HK-2 (cell line): Measurements from ENCODE around the gene C6orf52.

Experiments
- DNase-seq: peaks from one replicate; pipeline ENCODE4 v3.0.0-alpha.2; 2018; ENCODE audit not compliant: unreplicated experiment

The C6orf52 gene

DNA sequence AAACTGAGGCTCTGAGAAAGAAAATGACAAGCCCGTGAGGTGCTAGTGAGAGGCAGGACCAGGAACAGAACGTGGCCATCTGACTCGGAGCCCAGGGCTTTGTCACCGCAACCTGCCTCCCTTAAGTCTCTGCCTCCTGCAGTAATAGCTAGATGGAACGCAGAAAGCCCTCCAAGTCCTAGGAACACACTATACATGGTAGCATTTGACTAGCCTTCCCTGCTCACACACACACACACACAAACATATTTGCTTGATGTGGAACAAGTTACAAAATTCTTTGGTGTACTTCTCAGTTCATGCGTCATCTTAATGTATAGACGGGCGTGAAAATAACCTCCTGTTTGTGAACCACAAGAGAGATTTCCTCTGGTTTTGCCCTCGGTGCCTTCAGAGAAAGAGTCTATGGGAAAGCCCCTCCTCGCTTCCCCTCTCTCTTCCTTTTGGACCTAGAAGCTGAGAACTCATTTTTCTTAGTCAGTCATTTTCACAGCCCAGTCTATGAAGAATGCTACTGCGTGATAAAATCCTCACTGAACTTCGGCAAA, 38.8 kb downstream of the C6orf52 start:
- no peak for DNase-seq

DNA sequence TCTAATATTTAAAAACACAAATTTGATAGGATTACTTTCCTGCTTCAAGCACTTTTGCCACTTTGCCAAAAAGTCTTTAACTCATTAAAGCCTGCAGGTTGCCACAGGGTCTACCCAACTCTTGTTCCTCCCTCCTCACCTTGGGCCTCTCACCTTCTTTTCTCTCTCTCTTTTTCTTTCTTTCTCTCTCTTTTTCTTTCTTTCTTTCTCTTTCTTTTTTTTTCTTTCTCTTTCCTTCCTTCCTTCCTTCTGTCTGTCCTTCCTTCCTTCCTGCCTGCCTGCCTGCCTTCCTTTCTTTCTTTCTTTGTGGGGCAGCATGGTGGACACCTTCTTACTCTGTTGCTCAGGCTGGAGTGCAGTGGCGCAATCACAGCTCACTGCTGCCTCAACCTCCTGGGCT, 50.2 kb downstream of the C6orf52 start:
- DNase-seq, result no peak

DNA sequence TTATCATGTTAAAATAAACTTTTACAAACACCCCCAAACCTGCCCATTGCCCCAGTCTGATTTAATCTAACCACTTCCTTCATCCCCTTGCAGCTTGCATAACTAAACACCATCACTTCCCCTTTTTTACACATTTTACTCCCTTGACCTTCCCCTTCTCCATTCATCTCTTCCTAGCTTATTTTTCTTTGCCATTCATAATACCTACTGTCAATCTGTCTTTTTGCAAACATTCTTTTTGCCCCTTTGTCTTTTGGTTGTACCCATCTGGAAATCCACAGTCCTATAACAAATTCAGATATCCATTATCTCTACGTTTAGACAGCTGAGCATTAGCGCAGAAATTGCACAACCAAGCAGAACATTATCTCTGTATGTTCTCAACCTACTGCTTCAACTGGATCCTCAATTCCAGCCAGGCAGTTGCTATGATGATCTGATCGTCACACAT, 51.2 kb downstream of the C6orf52 start:
- DNase-seq, result no peak

DNA sequence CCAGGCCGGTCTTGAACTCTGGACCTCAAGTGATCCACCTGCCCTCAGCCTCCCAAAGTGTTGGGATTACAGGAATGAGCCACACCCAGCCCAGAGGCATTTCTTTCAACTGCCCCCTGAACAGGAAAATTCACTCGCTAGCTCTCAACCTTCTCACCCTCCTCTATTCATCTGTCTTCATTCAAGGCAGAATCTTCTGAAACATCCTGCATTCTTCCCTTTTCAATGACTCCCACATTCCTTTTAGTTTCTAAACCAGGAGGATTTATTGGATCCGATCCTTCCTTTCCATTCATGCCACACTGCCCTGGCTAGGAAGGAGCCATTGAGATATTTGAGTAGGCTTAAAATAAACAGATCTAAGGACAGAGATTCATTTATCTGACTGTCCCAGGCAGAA, 52.9 kb downstream of the C6orf52 start:
- no peak for DNase-seq

DNA sequence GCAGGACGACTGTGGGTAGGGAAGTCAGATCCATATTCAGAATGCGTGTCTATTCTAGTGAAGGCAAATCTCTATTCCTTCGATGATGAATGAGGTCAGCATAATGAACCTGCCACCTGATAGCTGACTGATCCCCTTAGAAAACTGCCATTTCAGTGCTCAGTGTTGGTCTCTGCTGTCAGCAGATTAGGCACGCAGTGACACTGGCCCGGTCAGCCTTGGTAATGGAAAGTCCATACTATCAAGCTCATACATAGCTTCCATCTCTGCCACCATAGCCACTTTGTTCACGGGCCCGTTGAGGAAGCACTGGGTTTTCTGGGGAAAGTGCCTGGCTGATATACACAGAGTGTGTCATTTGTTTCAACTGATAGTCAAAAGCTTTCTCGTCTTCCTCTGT, 54.0 kb downstream of the C6orf52 start:
- no peak for DNase-seq

DNA sequence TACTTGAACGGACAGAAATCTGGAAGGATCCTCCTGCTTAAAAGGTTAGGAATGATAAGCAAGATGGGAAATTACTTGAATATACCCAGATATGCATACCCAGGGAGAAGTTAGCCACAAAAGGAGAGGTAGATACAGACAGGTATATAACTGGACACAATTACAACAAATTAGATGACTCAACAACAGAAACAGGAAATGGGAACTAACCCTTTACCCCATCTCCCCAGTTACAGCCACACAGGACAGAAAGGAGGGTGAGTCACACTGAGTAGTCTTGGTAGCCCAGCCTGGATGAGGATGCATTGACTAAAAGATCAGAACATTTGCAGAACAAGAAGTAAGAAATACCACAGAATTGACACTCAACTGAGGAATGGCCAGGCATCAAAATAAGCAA, 61.2 kb downstream of the C6orf52 start:
- DNase-seq, result peak; percentile 49

DNA sequence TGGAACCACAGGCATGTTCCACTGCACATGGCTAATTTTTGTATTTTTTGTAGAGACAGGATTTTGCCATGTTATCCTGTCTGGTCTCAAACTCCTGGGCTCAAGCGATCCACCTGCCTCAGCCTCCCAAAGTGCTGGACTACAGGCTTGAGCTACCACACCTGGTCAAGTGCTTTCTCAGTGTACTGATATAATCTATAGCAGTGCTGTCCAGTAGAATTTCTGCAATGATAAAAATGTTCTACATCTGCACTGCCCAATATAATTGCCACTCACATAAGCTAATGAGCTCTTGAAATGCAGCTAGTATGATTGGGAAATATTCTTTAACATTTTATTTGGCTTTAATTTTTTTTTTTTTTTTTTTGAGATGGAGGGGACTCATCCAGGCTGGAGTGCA, 64.2 kb downstream of the C6orf52 start:
- no peak for DNase-seq

DNA sequence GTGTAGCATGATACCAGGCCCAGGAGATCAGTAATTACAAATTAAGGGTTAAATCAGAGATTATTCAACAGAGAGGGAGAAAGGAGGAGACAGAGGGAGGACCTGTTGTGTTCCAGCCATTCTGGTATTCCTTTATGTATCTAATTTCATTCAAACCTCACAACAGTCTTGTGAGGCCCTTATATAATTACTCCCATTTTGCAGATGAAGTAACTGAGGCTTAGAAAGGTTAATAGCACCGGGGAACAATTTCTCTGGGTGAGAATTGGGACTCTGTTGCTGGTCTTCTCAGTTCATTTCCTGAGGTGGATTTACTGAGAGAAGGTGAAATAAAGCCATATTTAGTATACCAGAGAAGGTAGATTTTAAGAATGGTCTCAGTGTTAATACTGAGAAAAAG, 66.6 kb downstream of the C6orf52 start:
- DNase-seq, result no peak

DNA sequence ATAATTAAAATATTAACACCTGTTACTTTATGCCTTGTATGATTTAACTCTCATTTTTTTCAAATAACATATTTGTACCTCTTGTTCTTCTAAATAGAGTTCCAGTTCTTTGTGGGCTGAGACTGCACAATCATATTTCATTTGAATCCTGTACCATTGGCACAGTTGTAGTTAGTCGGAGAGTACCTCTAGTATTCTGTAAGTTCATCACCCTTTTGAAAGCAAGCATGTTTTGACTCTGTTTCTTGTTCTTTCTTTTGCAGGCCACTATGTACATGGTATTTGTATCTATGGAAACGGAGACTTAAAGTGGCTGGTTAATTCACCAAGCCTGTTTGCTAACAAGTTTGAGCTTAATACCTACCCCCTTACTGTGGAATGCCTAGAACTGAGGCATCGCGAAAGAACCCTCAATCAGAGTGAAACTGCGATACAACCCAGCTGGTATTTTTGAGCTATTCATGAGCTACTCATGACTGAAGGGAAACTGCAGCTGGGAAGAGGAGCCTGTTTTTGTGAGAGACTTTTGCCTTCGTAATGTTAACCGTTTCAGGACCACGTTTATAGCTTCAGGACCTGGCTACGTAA, 68.2 kb downstream of the C6orf52 start:
- DNase-seq, result no peak

DNA sequence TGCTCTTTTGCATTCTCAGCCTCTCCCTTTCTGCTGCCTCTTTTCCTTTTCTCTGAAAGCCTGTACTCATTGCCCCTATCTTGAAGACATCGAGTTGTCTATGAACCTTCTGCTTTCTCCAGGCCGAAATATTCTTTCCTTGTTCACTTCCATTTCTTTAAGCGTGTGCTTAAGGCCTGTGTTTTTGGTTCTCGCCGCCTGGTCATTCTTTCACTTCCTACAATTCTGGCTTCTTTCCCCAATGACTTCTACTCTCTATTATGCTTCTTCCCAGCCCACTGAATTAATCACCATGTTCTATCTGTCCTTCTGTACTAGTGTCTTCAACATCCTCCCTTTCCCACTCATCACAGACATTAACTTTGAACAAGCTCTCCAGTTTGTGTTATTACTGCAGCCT, 69.6 kb downstream of the C6orf52 start:
- no peak for DNase-seq

DNA sequence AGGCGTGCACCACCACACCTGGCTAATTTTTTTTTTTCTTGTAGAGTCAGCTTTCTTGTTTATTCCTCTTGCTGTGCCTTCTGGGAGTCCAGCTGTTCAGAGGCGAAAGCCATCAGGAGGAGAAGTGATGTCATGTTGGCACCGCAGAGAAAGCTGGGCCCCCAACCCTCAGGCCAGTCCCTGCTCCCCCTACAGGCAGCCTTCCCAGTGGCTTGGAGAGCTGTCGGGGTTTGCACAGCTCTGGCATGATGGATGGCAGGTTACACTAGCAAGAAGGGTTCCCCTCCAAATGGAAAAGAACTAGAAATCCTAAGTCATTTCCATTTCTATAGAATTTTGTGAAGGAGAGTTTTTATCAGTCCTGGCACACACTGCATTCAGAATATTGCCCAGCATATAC, 72.6 kb downstream of the C6orf52 start:
- no peak for DNase-seq
